GM21381 (cell line): ENCODE results near the gene SLTM.
"Not testable (repeated sequence)": the region's sequence is repeated elsewhere in the genome, so short reads cannot be mapped to it uniquely, and the experiment has no call there.

ENCODE experiments used
- ATAC-seq: cut with Tn5 transposase; IDR thresholded peaks from one replicate; pipeline ENCODE4 v1.9.1; 2021; ENCODE audit warnings: mild to moderate bottlenecking, moderate library complexity; ENCODE audit not compliant: unreplicated experiment

SLTM gene

GRCh38 chr15:58933281-58934113, at the start of gene SLTM:
SLTM (minus strand) TSS chr15:58933679; CDS start chr15:58933565, 114 bp downstream.
- ATAC-seq = peak; percentile 90

GRCh38 chr15:58983261-58983660, 49.8 kb upstream of the SLTM start:
- no peak for ATAC-seq

- ATAC-seq = no peak
Measured at GRCh38 chr15:58981808-58982475, 48.5 kb upstream of the SLTM start.

GRCh38 chr15:58980351-58980939, 47.0 kb upstream of the SLTM start:
- no peak for ATAC-seq

- no peak for ATAC-seq
Measured at GRCh38 chr15:58977887-58978286, 44.4 kb upstream of the SLTM start.

- ATAC-seq = no peak
Measured at GRCh38 chr15:58967479-58967878, 34.0 kb upstream of the SLTM start.

DNA sequence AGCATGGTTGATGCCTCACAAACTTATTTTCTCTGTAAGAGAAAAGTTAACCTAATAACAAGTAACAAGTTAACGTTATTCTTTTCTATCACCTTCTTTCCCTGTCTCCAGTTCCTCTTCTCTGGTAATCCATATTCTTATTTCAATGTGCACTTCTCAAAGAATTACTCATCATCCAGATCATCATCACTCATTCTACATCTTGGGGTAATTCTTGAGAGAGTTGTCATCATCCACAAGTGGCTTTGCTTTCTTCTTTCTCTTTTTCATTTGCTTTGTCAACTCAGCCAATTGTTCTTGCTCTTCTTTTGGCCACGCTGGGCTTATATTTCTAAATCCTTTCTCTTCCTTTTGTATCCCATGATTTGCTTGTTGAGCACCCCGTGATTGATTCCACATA, 33.2 kb upstream of the SLTM start:
- no peak for ATAC-seq

DNA sequence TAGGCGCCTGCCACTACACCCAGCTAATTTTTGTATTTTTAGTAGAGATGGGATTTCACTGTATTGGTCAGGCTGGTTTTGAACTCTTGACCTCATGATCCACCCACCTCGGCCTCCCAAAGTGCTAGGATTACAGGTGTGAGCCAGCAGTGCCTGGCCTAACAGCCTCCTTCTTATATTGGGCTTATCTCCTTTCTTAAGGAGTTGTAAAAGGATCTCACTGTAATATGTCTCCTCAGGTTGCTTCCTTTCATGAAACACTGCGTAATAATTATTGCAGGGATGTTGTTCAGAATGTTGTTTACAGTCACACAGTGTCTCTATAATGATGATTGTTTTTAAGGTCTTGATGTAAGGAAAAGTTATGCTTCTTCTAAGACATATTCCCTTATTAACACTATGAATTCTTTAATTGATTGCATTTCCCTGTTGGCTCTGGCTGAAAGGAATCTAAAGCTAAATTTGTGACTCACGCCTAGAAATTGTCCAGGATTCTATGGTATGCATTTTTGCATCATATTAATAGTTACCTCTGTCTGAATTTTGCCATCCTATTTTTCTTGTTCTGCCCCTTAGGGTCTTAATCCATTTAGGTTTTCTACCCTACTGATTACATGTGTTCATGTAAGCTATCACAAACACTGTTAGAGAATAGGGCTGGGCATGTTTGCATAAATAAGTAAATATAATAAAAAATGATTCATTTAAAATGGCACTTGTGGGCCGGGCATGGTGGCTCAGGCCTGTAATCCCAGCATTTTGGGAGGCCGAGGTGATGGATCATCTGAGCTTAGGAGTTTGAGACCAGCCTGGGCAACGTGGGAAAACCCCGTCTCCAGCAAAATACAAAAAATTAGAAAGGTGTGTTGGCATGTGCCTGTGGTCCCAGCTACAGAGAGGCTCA, 29.4 kb upstream of the SLTM start:
- ATAC-seq = no peak

DNA sequence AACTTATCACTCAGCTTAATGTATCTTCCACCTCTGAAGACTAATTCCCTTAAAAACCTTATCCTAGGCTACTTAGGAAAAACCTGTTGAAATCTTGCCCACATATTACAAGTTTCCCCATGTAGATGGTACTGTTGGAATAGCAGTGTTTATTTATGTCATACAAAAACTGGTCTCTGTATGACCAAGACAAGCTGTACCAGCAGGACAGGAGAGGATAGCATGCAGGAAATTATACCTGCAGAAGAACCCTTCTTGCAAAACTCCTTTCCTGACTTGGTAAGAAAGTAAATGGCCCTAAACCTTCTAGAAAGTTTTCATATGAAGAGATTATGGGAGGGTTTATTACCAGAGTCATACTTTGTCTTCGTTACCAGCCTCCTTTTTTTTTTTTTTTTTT, 28.7 kb upstream of the SLTM start:
- ATAC-seq = no peak

DNA sequence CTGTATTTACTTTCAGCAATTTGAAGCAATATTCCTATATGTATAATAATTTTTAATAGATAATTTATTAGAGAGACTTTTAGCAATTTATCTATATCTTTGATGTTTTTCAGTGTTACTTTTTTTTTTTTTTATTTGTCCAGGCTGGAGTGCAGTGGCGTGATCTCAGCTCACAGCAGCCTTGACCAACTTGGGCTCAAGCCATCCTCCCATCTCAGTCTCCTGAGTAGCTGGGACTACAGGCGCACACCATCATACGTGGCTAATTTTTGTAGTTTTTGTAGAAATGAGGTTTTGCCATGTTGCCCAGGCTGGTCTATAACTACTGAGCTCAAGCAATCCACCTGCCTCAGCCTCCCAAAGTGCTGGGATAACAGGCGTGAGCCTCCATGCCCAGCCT, 25.3 kb upstream of the SLTM start:
- ATAC-seq = no peak

GRCh38 chr15:58957101-58957973, 23.9 kb upstream of the SLTM start:
- peak; percentile 60 for ATAC-seq

DNA sequence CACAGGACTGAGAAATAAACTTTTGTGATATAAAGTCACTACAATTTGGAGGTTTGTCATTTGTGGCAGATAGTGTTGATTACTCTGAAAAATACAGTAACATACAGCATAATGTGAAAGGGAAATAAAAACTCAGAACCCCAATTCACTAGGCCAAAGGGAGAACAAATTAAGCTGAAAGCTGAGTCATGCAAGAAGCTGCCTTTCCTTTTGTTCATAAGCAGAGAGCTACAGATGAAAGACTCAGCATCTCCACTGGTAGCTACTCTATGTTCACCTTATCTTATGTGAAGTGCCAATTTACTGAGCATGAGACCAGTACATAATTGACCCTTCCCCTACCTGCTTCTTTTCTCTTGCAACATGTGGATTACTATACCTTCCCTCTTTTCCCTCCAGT, 19.3 kb upstream of the SLTM start:
- no peak for ATAC-seq

DNA sequence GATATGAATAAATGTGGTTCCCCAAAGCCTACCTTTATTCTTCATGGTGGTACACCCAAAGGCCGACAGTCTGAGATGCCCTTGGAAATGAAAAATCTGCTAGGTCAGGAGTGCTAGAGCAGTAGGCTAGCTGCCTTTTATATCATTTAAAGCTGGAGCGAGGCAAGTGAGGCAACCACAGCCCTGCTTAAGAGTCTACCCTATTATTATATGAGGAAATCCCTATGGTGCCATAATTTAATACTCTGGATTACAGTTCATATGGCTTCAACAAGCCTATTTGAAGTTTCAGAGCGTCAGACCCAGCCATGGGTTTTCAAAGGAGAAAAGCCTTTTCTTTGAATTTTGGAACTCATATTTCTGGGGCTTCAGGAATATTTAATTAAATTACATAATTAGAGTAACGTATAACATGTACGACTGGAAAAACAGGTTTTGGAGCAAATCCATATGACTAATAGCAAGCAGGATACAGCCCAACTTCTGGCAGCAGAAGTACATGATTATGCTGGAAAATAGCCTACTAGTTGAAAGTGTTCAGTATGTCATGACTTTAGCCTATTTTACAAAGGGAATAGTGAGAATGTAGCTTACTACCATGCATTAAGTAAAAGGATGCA, 18.0 kb upstream of the SLTM start:
- no peak for ATAC-seq

GRCh38 chr15:58947179-58947578, 13.7 kb upstream of the SLTM start:
- no peak for ATAC-seq

DNA sequence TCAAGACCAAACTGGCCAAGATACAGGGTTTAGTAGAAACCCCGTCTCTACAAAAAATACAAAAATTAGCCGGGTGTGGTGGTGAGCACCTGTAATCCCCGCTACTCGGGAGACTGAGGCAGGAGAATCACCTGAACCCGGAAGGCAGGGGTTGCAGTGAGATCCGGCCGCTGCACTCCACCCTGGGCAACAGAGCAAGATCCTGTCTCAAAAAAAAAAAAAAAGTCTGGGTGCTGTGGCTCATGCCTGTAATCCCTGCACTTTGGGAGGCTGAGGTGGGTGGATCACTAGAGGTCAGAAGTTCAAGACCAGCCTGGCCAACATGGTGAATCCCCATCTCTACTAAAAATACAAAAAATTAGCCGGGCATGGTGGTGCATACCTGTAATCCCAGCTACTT, 1.5 kb upstream of the SLTM start:
- ATAC-seq = not testable (repeated sequence)

GRCh38 chr15:58934521-58934920, 1.0 kb upstream of the SLTM start:
- ATAC-seq = no peak

DNA sequence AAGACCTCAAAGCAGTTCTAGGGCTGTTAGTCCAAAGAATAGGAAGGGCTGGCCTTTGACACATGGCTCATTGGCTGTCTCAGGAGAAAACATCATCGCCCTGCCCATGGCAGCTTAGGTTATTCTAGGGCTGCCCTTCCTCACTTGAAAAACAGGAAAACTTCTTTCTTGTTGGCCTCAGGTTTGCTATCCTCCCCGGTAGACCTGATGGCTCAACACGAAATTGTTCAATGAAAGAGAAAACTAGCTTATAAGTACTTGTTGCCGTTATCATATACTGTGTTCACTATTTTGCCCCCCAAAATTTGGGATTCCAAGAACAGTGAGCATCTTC, 602 bp upstream of the SLTM start:
- no peak for ATAC-seq

- peak; percentile 34 for ATAC-seq
Measured at GRCh38 chr15:58932710-58933280, 684 bp downstream of the SLTM start.

GRCh38 chr15:58931987-58932588, 1.4 kb downstream of the SLTM start:
- ATAC-seq = no peak
